ENCODE data around the gene TNS1.

DNA sequence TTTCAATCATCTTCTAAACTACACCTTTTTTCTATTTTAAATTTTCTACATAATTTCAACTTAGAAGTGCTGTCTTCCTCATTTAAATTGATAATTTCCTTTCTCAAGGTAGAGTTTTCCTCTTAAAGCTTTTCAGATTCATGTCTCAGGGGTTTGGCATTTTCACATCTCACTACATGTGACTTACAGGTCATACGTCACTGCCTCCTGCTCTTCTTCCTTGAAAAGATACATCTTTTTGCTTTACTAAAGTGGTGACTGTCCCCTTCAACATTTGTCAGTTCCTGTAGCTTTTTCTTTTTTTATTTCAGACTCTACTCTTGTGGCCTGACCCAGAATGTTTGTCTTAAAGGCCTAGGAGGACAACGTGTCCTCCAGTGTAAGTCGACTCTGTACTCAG, 49.1 kb upstream of the TNS1 start:
- TF ChIP-seq, protein P1, sequence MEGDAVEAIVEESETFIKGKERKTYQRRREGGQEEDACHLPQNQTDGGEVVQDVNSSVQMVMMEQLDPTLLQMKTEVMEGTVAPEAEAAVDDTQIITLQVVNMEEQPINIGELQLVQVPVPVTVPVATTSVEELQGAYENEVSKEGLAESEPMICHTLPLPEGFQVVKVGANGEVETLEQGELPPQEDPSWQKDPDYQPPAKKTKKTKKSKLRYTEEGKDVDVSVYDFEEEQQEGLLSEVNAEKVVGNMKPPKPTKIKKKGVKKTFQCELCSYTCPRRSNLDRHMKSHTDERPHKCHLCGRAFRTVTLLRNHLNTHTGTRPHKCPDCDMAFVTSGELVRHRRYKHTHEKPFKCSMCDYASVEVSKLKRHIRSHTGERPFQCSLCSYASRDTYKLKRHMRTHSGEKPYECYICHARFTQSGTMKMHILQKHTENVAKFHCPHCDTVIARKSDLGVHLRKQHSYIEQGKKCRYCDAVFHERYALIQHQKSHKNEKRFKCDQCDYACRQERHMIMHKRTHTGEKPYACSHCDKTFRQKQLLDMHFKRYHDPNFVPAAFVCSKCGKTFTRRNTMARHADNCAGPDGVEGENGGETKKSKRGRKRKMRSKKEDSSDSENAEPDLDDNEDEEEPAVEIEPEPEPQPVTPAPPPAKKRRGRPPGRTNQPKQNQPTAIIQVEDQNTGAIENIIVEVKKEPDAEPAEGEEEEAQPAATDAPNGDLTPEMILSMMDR (IDR thresholded peaks at IDR 0.05) = no peak
- no peak for TF ChIP-seq POLR2A (IDR thresholded peaks at IDR 0.05)

All from tibial nerve (tissue), 3 donors.